Measurements from ENCODE around the gene SARDH.

The SARDH gene

DNA sequence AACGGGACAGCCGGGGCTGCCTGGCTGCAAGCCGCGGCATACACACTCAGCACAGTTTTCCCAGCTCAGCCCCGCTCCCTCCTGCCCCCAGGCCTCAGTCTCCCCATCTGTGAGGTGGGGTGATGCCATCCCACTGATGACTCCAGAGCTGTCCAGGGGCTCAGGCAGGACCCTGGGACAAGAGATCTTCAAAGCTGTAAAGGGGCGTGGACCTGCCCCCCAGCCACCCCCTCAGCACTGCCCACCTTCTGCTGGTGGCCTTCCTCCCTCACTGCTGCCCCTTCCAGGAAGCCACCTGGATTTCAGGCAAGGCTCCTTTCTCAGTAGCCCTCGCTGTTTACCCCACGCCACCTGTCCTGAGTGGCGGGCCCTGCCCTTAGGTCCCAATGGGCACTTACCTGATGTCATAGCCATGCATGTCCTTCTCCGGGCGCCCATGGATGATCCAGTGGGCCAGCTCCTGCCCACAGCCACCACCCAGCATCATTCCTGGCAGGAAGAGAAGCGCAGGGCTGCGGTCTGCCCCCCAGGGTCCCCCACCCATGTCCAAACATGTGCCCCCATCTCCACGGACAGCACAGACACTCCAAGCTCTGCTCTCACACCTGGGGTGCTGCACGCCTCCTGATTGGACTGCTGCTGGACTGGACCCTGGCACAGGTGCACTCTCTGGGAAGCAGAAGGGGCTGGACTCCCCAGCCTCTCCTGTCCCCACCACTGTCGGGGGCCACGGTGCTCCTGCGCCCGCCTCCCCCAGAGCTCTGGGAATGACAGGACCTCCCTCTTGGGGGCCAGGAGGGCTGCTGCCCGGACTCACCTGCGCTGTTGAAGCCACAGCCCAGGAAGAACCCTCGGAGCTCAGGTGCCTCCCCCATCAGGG is 25.7 kb downstream of the SARDH start:
- no peak for DNase-seq

DNA sequence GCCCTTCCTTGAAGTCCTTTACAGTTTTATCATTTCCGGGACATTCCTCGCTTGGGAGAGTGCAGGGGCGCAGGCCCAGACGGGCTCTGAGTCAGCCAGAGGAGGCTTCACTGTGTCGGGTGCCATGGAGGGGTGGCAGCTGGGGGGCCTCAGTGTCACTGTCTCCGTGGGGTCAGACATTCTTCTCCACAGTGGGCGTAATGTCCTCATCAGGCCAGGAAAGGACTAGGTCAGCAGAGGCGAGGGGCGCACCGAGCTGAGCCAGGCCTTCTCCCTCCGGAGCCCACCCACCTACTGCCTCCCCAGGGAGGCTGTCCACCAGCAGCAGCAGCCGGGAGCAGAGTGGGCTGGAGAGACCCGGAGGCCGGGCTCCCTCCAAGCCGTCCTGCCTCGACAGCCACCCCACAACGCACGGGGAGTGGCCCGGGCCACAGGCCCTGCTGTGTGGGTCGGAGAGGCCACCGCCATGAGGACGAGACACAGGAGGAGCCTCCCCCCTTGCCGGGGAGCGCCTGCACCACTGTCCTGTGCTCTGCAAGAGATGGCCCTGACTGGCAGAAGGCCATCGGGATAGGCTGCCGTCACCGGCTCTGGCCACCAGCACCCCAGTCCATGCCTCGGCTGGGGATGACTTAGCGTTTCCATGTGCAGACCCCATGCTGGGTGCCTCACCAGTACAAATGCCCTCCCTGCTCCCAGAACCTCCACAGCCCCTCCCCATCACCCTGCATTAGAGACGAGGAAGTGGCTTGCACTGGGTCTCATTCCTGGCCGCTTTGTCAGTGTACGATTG is 26.5 kb downstream of the SARDH start:
- DNase-seq = no peak

DNA sequence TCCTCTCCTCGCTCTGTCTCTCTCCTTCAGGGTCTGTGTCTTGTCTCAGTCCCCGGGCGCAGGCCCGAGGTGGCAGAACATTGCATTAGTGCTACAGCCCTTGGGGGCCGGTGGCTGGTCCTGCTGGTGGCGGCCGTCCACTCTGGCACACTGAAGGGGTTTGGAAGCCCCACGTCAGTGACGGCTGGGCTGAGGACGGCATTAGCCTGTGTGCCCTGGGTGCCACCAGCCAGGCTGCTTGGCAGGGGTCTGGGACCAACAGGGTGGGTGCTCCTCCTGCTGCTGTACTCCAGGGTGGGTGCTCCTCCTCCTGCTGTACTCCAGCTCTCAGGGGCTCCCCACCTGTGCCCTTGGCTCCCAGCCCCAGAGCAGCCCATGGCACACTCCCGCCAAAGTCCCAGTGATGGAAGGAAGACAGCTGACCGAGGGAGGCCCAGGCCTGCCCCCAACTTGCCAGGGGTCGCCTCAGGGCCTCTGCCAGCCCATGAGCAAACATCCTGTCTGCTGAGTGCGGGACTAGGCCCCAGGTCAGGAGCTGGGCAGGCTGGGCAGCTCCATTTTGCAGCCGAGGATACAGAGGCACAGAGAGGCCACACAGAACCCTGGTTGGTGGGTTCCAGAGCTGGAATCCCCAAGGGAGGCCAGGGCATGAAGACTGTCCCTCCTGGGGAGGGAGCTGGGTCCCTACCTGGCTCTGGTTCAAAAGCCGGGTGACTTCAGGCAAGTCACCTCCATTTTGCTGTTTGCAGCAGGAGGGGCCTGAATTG is 27.3 kb downstream of the SARDH start:
- no peak for DNase-seq

DNA sequence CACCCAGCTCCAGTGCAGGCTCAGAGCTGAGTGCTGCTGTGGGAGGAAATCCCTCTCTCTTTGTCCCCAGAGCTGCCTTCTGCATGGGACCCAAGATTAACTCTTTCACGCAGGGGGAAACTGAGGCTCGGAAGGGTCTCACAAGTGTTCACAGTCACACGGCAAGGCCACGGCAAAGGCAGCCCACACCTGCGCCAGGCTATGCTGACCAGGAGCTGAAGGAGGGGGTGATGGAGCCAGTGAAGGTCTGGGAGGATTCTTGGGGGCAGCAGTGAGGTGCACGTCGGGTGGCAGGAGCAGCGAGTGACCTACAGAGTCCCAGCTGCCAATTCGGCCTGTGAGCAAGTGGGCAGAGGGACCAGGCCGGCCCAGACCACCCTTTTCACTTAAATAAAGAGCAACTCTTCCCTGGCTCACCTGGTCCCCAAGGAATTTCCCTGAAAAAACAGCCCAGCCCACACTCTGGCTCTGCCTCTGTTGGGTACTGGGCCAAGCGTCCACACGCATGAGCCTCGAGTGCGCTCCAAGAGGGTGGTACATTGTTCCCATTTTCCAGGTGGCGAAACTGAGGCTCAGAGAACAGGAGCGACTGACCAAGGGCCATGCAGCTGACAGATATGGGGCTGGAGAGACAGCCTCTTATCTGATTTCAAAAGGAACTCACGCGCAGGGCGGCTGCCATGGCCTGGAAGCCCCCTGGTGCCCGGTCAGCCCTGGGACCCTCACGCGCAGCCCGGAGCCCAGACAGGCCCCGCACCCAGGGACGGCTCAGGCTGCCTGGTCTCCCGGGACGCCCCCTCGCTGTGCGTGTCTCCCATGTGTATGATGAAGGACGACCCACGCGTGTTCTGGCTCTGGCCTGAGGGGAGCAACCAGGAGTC is 28.2 kb downstream of the SARDH start:
- no peak for DNase-seq

DNA sequence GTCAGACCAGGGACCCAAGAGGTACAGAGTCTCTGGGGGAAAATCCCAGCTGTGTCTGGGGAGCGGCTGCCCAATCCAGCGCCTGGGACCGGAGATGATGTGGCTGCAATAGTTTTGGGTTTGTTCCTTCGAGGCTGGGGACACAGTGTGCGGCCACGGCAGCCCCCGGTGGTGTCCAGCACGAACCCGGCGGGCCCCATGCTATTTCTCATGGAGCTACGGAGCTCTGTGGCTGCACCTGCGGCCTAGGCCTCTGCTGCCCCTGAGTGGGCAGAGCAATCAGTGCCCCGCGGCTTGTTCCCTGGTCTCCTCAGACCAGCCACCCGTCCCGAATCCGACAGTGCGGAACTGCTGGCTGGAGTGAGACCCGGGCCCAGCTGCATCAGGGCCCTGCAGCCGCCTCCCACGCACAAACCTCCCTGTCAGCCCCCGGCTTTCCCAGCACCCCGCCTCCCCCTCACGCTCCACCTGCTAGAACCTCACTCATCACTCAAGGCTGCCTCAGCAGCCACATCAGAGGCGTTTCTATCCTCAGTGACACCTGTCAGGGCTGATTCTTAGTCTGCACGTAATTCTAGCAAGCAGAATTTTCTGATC is 29.0 kb downstream of the SARDH start:
- DNase-seq = peak; percentile 71

DNA sequence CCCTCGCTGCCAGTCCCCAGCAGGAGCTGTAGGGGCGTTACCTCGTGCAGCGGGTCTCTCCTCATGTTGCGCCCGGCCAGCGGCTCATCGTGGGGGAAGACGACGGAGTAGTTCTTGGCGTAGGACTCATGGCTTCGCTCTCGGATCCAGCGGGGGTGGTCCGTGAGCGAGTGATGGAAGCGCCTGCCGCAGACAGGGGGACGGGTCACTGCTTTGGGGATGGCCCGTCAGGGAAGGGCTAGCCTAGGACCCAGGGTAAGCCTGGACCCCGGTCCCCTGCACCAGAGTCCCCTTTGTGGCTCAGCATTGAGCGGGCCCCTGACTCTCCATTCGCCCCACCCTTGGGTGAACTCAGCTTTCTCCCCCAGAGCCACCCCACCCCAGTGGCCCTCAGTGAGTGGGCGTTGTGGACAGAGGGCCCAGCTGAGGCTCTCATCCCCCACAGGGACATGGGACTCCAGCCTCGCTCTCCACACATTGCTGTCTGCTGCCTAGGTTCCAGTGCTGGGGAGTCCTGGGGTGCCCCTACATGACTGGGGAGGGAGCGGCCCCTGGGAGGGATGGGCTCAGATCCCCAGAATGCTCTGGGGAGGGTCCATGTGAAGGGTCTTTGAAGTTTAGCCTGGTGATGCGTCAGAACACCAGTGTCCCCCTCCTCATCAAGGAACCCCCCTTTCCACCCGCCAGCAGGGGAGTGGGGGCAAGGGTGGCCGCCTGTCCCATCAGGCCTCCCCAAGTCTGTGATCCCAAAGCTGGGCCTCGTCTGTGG is 29.7 kb downstream of the SARDH start:
- no peak for DNase-seq

DNA sequence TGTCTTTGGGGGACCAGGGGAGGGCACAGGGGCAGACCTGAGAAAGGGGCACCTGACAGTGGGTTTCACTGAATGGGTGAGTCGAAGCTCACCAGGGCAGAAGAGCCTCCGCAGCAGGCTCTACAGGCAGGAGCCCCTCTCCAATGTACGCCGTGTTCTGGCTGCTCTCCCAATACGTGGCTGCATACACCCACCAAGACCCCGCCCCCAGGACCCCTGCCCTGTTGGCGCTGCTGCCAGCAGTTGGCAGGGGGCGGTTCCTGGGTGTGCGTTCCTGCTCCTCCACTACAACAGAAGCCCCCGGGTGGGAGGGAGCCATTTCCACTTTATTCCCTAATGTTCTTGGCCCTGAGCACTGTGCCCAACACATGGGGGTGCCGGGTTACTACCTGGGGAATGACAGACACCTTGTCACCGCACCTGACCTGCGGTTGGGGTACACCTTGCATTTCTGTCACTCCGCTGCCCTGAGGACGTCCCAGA is 30.3 kb downstream of the SARDH start:
- DNase-seq = no peak

DNA sequence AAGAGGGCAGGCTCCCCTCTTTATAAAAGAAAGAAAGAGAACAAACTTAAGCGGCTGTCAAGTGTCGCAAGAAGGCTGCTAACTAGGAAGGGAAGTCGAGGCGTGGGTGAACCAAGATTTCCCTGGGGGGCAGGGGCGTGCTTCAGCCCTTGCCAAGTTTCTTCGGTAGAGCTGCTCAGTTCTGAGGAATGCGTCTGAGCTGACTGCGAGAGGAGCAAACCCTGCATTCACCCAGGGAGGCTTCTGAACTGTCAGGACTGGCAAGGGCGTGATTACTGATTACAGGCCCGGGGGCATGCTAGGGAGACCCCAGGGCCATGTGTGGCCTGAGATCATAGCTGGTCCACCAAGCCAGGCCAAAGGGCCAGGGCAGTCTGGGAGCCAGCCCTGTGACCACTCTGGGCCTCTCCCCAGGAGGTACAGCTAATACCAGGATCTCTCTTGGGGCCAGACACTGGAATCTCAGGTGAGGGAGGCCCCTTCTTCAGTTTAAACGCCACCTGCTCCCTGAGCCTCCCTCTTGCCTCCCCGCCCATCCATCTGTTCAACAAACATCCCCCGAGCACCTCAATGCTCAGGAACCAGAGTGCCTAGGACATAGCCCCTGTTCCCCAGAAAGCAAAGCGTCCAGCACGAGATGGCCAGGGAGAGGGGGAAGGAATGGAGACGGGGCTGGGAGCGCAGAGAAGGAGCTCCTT is 30.9 kb downstream of the SARDH start:
- DNase-seq = no peak

DNA sequence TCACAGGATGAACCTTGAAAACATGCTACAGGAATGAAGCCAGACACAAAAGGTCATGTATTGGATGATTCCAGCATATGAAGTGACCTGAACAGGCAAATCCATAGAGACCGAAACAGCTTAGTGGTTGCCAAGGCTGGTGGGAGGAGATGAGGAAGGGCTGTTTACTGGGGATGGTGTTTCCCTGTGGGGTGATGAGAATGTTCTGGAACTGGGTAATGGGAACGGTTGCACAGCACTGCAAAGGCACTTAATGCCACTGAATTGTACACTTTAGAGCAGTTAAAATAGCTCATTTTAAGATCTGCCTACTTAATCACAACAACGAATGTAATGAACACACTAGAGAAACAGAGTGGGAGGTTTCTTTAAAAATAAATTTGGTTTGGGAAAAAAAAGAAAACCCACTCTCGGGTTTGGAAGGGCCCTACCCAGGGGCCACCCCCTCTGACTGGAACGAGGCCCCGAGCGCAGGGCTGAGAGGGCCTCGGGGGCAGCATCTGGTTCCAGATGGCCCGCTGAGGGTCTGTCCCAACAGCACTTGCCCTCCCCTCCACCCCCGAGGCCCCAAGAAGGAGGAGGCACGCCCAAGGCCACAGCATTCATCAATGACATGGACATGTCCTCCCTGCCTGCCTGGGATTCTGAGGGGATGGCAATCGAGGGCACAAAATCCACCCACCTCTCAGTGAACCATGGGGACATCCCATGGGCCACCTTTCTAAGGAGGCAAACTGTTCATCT is 31.7 kb downstream of the SARDH start:
- no peak for DNase-seq

DNA sequence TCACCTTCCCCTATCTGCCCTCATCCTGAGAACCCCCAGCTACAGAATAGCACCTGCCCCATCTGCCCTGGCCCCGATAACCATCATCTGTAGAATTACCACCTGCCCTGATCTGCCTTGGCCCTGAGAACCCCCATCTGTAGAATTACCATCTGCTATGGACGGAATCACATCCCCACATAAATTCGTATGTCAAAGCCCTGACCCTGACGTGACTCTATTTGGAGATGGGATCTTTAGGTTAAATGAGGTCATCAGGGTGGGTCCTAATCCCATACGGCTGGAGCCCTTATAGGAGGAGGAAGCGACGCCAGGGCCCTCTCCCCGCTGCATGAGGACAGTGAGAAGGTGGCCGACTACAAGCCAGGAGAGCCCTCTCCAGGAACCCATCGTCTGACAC is 32.6 kb downstream of the SARDH start:
- no peak for DNase-seq

DNA sequence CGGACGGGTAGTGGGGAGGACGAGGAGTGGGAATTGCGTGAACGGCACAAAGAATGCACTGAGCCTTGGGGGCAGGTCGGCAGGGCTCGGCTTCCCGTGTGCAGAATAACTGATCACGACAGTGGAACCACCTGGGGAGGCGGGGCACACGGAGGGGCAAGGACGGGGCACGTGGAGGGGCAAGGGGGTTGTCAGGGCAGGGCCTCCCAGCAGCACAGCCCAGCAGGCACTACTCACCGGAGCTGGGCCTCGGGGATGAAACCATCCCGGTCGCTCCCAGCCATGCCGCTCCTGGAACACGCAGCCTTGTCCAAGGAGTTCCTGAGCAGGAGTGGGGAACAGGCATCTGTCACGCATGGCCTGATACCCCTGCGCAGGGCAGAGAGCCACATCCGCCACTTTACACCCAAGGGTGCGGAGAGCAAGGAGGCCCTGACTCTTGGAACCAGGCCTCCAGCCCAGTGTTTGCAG is 33.4 kb downstream of the SARDH start:
- no peak for DNase-seq

DNA sequence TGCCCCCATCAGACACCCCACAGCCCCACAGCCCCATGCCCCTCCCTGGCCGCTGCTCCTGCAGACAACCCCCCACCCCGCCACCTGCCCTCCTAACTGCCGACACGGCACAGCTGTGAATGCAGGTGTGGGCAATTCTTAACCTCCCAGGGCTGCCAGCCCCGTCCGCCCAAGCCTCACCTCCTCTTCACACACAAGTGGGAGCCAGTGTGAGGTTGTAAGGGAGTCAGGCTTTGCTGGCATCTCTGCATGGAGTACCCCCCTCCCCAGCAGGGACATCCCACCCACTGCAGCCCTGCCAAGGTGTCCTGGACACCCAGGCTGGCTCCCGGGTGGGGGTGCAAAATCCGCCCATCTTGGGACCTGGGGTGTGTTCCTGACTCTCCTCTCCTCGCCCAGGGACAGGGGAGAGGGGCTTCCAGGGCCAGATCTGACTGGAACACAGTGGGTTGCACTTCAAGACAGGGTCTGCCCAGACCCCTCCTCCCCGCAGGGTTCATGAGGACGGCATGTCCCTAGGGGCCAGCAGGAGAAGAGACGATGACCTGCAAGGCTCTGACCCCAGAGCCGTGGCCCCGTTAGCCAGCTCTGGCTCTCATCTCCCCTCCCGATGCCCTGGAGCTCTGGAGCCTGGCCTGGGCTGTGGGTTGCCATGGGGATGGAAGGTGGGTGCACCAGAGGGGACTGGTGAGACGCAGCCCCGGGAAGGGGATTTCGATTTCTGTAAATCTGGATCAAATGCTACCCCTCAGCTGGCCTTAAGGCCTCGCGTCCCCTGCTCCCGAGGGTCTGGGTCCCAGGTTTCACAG is 34.4 kb downstream of the SARDH start:
- peak; percentile 39 for DNase-seq

DNA sequence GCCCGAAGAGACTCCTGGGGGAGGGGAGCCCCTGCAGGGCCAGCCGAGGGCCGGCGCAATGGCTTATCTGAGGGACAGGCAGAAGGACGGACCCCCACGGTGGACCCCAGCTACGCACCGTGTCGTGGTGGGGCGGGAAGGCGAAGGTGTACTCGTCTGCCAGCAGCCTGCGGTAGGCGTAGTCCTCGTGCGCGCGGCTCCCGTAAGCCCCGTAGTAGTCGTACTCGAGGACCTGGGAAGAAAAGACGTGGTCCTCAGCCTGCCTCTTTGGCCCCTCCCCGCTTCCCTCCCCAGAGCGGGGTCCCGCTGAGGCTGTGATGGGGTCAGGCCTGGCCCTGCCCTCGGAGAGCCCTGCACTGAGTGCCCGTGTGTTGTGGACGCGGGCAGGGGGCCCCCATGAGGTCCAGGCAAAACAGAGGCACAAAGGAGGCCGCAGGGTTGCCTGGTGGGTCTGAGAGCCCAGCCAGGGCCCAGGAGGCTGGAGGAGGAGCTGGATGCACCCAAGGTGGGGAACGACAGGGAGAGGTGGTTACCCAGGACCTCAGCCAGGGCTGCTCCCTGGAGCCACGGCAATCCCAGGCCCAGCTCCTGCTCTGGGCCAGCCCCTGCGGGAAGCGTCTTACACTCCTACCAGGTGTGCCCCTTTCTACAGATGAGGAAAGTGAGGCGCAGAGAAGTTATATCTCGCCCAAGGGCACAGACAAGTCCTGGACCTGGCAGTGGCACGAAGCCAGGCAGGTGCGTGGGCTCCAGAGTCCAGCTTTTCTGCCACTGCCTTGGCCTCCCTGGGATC is 35.2 kb downstream of the SARDH start:
- DNase-seq = peak; percentile 37

DNA sequence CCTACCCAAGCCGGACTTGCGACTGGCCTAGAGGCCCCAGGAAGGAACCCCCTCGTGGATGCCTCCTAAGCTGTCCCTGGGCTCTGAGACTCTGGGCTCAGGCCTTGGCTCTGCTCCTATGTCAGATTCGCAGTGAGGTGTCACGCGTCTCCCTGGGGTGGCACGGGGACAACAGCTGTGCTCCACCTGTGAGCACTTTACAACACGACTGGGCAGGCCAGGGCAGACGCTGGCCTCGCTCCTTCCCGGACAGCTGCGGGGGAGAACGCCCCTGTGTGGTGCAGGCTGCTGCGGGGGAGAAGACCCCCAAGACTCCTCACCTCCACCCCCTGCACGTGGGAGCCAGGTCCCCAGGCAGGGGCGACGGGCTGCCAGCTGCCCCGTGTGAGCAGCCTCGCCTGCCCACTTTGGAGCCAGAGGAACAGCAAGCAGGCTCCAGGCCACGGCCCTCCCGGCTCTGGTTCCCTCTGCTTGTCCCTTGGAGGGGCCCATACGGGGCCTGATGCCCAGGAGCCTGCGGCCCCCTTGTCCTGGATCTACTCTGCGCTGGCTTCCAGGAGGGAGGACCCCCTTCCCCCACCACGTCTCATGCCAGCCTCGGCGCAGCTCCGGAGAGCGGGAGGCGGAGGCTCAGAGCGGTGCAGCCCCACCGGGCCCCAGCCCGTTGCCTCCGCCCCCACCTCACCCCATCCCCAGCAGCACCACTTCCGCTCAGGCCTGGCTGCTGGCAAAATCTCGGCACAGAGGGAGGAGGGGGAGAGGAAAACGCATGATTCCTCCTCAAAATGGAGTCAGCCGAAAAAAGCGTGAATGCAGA is 36.0 kb downstream of the SARDH start:
- peak; percentile 70 for DNase-seq

DNA sequence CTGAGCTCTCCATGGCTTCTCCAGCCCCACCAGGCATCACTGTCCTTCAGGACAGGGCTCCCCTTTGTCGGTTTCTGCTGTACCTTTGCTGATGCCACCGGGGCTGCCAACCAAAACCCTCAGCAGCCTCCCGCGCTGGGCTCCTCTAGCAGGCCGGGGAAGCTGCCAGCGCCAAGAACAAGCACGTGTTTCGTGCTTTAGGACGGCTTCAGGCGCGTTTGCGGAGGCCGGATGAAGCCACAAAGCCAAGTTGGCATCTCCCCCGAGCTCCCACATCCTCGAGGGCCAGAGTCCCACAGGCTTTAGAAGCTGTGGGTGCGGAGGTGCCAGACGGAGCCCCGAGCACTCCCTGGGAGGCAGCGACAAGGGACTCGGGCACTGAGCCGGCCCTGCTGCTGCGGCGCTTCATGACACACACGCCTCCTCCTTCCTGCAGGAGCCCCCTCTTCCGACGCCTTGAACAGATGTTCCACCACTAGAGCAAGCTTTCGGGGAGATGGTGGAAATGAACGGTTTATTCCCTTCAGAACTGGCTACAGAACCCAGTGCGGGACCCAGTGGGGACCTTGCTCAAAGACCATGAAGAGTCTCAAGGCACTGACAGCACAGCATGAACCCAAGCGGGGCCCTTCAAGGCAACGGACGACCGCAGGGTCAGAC is 36.7 kb downstream of the SARDH start:
- DNase-seq = peak; percentile 48

DNA sequence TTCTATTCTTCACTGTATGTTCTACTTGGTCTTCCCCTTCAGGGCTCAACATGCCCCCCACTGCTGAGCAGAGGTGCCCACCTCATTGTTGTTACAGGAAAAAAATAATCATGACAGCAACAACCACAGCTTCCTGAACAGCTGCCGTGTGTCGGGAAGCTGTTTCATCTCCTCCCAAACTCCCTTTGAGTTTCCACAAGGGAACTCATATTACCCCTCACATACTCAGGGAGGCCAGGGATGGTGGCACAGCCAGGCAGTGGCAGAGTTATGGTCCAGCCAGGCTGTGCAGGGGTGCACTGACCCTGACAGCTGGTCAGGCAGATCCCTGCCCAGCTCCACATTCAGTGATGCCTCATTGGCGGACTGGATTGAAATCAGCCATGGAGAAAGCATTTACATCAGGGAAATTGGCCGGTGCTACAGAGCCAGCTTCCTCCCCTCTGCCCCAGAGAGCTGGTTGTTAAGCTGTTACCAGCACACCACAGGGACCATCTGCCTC is 37.3 kb downstream of the SARDH start:
- DNase-seq = no peak
